RWPE2 (cell line): ENCODE data around the gene IL18RAP.

Source experiments
- ATAC-seq: fragments of 200-7000 bp; cut with Tn5 transposase; 3 replicates; pipeline ENCODE4 v1.9.1; 2021; ENCODE audit warnings: low read depth
- DNase-seq: peaks from one replicate; pipeline ENCODE4 v3.0.0-alpha.2; 2020; ENCODE audit warnings: low spot score
- H3K27ac ChIP-seq: fragments of 450-650 bp; 2 replicates; pipeline ENCODE4 v1.5.1; 2017; ENCODE audit warnings: mild to moderate bottlenecking; ENCODE audit not compliant: poor library complexity, severe bottlenecking
- H3K27me3 ChIP-seq: fragments of 250-450 bp; sonication (Bioruptor Pico); 2 replicates; pipeline ENCODE4 v1.5.1; 2021; ENCODE audit warnings: mild to moderate bottlenecking, moderate library complexity; ENCODE audit not compliant: insufficient read depth, poor library complexity, severe bottlenecking
- H3K36me3 ChIP-seq: fragments of 250-450 bp; sonication (Bioruptor Pico); 2 replicates; pipeline ENCODE4 v1.5.1; 2020; ENCODE audit warnings: low read depth, mild to moderate bottlenecking, moderate library complexity
- H3K4me1 ChIP-seq: fragments of 250-450 bp; sonication (Bioruptor Pico); 2 replicates; pipeline ENCODE4 v1.5.1; 2021; ENCODE audit warnings: mild to moderate bottlenecking, moderate library complexity; ENCODE audit not compliant: insufficient read depth, poor library complexity, severe bottlenecking
- H3K4me3 ChIP-seq: fragments of 250-450 bp; sonication (Bioruptor Pico); 2 replicates; pipeline ENCODE4 v1.5.1; 2021; ENCODE audit warnings: mild to moderate bottlenecking, moderate library complexity; ENCODE audit not compliant: severe bottlenecking
- H3K9me3 ChIP-seq: fragments of 250-450 bp; sonication (Bioruptor Pico); 2 replicates; pipeline ENCODE4 v1.5.1; 2021; ENCODE audit warnings: mild to moderate bottlenecking, moderate library complexity; ENCODE audit not compliant: severe bottlenecking
- TF ChIP-seq, protein P1 (sequence below): fragments of 450-650 bp; IDR thresholded peaks from one replicate; pipeline ENCODE4 v1.5.1; 2017; ENCODE audit warnings: mild to moderate bottlenecking, moderate library complexity; ENCODE audit not compliant: poor library complexity, severe bottlenecking

IL18RAP gene

DNA sequence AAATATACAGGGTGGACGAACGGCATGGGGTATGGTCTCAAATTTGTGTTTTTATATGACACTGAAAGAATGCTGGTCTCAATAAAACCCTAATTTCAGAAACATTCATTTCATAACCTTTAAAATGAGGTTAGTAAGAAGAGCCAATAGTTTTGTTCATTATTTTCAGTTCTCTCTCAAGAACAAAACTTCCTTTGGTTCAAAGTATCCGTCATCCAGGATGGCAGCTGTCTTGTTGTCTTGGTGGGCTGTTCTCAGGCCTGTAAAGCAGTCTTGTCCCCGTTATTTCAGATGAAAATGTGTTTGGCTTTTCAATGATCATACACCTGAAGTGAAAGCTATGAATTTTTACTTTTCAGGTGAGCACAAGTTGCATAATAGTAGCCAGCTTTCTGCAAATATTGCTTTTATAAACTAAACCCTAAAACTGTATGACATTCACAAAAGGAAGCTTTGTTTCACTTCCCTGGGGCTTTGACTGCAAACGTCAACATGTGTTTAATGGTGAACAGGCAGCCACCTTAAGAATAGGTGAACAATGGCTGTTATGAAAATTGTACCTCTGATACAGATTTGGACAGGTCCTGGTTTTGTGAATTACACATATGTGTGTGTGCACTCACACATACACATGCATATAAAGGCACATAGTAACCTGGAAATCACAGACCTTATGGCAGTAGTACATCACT, 2.6 kb downstream of the IL18RAP start:
- Histone ChIP-seq H3K27ac (no peak overlapping the region), H3K4me1 (no peaks in the 10 kb centered on the region), H3K9me3 (no peaks in the 10 kb centered on the region), H3K27me3 (peaks cover 3% of the 10 kb centered on the region), H3K36me3 (no peaks in the 10 kb centered on the region), H3K4me3 (no peak overlapping the region)
- ATAC-seq (no peak), DNase-seq (no peak)
- TF ChIP-seq, protein P1, sequence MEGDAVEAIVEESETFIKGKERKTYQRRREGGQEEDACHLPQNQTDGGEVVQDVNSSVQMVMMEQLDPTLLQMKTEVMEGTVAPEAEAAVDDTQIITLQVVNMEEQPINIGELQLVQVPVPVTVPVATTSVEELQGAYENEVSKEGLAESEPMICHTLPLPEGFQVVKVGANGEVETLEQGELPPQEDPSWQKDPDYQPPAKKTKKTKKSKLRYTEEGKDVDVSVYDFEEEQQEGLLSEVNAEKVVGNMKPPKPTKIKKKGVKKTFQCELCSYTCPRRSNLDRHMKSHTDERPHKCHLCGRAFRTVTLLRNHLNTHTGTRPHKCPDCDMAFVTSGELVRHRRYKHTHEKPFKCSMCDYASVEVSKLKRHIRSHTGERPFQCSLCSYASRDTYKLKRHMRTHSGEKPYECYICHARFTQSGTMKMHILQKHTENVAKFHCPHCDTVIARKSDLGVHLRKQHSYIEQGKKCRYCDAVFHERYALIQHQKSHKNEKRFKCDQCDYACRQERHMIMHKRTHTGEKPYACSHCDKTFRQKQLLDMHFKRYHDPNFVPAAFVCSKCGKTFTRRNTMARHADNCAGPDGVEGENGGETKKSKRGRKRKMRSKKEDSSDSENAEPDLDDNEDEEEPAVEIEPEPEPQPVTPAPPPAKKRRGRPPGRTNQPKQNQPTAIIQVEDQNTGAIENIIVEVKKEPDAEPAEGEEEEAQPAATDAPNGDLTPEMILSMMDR: no peak

DNA sequence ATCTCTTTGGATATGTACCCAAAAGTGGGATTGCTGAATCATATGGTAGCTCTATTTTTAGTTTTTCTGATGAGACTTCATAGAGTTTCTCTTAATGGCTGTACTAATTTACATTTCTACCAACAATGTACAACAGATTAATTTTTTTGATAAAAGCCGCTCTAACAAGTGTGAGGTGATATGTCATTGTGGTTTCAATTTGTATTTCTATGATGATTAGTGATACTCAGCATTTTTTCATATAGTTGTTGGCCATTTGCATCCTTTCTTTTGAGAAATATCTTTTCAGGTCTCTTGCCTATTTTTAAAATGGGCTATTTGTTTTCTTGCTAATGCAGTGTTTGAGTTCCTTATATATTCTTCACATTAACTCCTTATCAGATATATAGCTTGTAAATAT, 4.3 kb downstream of the IL18RAP start:
- TF ChIP-seq, protein P1: no peak

DNA sequence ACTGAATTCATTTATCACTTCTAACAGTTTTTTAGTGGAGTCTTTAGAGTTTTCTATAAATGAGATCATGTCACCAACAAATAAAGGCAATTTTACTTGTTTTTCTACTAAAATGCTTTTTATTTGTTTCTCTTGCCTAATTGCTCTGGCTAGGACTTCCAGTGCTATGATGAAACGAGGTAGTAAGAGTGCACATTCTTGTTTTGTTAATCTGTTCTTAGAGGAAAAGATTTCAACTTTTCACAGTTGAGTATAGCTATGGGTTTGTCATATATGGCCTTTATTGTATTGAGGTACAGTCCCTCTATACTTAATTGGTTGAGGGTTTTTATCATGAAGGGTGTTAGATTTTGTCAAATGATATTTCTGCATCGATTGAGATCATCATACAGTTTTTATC, 5.6 kb downstream of the IL18RAP start:
- Histone ChIP-seq H3K27me3 (peaks cover 3% of the 10 kb centered on the region), H3K9me3 (no peaks in the 10 kb centered on the region), H3K27ac (no peak overlapping the region), H3K4me1 (no peaks in the 10 kb centered on the region), H3K36me3 (no peaks in the 10 kb centered on the region), H3K4me3 (no peak overlapping the region)
- ATAC-seq (no peak), DNase-seq (no peak)
- TF ChIP-seq, protein P1: no peak

More for the DNA sequence above, 4.3 kb downstream of the IL18RAP start:
- Histone ChIP-seq H3K9me3 (no peaks in the 10 kb centered on the region), H3K4me1 (no peaks in the 10 kb centered on the region), H3K27ac (no peak overlapping the region), H3K4me3 (no peak overlapping the region), H3K27me3 (peaks cover 3% of the 10 kb centered on the region), H3K36me3 (no peaks in the 10 kb centered on the region)
- DNase-seq (no peak), ATAC-seq (no peak)

DNA sequence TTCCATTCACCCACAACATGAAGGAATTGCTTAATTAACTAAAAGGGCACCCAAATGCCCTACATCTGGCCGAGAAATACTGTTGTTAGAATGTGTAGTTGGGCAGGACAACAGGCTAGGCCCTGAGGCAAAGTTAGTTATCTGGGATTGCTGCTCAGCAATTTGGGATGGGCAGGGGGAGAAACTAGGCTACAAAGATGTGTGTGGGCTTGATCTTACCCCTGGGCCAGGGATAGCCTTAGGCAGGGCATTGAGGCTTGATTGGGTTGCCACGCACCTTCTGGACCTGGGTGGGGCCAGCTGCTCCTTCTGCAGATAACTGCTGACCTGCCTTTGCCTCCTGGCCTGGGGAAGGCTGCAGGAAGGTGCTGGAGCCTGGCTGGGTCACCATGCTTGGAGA, 9.4 kb downstream of the IL18RAP start:
- ATAC-seq (no peak), DNase-seq (no peak)
- no peaks in the 10 kb centered on the region for H3K4me1 ChIP-seq
- H3K9me3 ChIP-seq: no peaks in the 10 kb centered on the region
- TF ChIP-seq, protein P1: no peak
- no peak overlapping the region for H3K27ac ChIP-seq
- peaks cover 3% of the 10 kb centered on the region for H3K27me3 ChIP-seq
- no peaks in the 10 kb centered on the region for H3K36me3 ChIP-seq
- H3K4me3 ChIP-seq: no peak overlapping the region

DNA sequence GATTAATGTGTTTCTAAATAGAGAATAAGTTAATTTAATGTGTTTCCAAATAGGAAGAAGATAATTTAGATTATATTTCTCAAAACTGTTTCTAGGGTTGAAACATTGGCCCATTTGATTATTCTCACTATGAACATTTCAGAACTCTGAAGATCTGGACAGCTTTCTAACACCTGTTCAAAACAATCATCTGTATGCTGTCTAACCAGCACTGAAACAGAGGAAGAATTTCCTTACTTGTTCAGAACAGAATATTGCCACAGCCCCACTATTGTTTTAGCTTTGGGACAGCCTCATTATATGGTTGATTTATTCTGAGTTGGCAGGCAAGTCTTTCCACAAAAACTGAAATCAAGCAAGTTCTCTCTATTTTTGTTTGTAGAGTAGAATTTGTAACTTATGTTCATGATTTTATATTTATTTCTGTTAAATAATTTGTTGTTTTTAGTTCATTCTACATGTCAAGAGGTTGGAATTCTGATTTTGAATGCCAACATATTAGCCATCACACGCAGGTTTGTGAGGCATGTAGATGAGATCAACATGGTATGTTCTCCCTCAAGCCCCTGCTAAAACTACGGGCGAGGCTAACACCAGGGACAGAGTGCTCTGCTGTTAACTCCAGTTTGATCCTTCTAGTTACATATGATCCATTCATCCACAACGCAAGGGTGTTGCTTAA, 11.2 kb downstream of the IL18RAP start:
- Histone ChIP-seq H3K9me3 (no peaks in the 10 kb centered on the region), H3K4me1 (no peaks in the 10 kb centered on the region), H3K4me3 (no peak overlapping the region), H3K27ac (no peak overlapping the region), H3K36me3 (no peaks in the 10 kb centered on the region), H3K27me3 (no peaks in the 10 kb centered on the region)
- TF ChIP-seq, protein P1: no peak
- DNase-seq (no peak), ATAC-seq (no peak)
